Measurements from ENCODE around the gene DYNLT4.
"Not testable (repeated sequence)": the region's sequence is repeated elsewhere in the genome, so short reads cannot be mapped to it uniquely, and the experiment has no call there.

The DYNLT4 gene

GRCh38 chr1:44828003-44828651 is 21.0 kb upstream of the DYNLT4 start:
- no peak for DNase-seq

- DNase-seq: no peak
These were observed 20.2 kb upstream of the DYNLT4 start for GRCh38 chr1:44827197-44828002.

GRCh38 chr1:44826375-44827196 is 19.4 kb upstream of the DYNLT4 start:
- no peak for DNase-seq

GRCh38 chr1:44824392-44824791 is 17.2 kb upstream of the DYNLT4 start:
- not testable (repeated sequence) for DNase-seq

DNA sequence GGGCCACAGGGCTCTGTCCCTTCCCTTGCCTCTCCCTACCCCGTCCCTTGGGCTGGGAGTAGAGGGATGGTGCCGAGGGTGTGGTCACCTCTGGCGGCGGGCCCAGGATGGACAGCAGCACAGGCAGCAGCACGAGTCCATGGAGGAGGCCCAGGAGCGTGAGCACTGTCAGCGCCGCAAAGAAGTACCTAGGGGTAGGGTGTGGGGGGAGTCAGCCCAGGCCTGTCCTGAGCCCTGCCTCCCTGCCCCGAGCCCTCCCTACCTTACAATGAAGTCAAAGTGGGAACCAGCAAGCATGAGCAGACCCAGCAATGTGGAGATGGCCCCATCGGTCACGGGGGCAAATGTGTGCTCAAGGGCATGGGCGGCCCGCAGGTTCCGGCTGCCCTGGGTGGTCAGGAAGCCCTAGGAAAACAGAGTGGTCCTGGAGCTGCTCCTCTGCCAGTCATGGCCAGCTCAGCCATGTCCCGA is 15.9 kb upstream of the DYNLT4 start:
- DNase-seq: no peak

DNA sequence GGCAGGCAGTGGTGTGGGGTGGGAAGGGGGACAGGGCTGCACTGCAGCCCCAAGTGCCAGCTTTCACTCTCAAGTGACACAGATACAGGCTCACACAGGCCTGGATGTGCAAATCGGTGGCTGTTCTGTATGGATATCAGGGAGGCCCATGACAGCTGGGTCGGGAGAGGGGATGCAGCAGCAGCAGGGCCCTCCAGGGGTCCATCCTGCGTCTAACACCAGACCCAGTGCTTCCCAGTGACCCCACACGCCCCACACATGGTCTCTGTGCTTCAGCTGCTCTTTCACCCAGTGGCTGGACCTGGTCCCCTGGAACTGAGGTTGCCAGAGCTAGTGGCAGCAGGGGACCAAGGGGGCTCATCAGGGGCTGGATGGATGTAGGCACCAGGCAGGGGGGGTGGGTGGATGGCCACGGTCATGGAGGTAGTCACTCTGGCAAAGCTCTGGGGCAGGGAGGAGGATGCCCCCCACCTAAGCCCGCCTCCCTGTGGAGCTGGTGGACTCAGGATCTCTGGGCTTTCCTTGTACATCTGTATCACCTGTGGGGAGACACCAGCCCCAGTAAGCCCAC is 15.1 kb upstream of the DYNLT4 start:
- DNase-seq: no peak

GRCh38 chr1:44821240-44821715 is 14.1 kb upstream of the DYNLT4 start:
- DNase-seq: no peak

DNA sequence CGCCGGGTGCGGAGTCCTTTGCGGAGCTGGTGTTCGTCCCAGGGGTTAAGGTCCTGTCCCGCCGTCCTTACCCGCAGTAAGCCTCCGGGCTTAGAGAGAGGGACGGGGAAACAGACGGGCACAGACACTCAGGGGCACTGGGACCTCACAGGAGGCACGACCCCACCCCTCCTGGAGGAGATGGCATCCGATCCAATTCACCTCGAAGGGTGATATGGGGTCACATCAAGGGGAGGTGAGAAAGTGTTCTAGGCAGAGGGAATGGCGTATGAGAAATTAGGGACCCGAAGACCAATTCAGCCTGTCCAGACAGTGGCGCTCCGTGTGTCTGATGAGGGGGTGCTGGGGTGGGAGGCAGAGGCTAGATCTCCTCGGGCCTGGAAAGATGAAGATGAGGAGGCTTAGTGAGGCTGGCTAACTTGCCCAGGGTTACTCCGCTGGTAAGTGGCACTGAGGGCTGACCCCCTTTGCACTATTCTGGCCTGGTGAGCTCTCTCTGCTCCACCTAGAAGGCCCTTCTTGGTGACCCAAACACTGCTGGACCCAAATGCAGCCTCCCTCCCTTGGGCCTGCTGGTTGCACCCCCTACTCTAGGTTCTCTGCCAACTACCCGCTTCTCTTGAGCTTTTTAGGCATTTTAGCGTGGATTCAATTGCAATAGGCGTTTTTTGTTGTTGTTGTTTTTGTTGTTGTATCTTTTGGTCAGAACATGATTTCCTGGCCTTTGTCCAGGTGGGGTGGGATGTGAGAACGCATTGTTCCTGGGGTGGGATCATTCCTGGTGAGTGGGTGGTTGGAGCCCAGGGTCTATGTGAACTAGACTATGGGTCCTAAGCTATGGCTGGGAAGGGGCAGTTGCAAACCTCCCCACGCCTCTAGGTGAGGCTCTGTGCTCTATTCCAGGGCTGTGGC is 13.4 kb upstream of the DYNLT4 start:
- no peak for DNase-seq

- peak; percentile 86 for DNase-seq
These were observed 12.6 kb upstream of the DYNLT4 start for GRCh38 chr1:44819608-44820327.

GRCh38 chr1:44819196-44819607 is 12.1 kb upstream of the DYNLT4 start:
- no peak for DNase-seq

DNA sequence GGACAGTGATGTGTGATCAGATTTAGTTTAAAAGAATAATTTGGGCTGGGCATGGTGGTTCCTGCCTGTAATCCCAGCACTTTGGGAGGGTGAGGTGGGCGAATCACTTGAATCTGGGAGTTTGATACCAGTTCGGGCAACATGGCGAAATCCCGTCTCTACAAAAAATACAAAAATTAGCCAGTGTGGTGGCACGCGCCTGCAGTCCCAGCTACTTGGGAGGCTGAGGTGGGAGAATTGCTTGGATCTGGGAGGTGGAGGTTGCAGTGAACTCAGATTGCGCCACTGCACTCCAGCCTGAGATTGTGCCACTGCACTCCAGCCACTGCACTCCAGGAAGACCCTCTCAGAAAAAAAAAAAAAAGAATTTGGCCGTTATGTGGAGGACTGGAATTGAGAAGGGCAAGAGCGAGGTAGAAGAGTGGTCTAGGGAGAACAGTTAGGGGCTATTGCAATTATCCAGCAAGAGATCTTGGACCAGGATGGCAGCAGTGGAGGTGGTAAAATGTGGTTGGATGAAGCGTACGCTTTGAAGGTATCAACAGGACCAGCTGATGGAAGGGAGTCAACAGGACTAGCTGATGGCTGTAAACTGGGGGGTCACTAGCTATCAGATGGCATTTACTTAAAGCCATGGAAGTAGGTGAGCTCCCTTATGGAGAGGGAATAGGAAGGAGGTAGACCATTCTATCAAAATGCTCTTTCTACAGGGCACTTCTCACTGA is 10.8 kb upstream of the DYNLT4 start:
- DNase-seq: no peak

- DNase-seq: no peak
These were observed 10.2 kb upstream of the DYNLT4 start for GRCh38 chr1:44817307-44817706.

DNA sequence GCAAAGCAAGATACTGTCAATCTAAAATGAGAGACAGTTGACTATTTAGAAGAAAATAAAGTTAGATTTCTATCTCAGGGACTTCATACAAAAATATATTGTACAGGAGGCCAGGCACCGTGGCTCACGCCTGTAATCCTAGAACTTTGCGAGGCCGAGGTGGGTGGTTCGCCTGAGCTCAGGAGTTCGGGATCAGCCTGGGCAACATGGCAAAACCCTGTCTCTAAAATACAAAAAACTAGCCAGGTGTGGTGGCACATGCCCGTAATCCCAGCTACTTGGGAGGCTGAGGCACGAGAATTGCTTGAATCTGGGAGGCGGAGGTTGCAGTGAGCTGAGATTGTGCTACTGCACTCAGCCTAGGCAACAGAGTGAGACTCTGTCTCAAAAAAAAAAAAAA is 8.8 kb upstream of the DYNLT4 start:
- DNase-seq: not testable (repeated sequence)

DNA sequence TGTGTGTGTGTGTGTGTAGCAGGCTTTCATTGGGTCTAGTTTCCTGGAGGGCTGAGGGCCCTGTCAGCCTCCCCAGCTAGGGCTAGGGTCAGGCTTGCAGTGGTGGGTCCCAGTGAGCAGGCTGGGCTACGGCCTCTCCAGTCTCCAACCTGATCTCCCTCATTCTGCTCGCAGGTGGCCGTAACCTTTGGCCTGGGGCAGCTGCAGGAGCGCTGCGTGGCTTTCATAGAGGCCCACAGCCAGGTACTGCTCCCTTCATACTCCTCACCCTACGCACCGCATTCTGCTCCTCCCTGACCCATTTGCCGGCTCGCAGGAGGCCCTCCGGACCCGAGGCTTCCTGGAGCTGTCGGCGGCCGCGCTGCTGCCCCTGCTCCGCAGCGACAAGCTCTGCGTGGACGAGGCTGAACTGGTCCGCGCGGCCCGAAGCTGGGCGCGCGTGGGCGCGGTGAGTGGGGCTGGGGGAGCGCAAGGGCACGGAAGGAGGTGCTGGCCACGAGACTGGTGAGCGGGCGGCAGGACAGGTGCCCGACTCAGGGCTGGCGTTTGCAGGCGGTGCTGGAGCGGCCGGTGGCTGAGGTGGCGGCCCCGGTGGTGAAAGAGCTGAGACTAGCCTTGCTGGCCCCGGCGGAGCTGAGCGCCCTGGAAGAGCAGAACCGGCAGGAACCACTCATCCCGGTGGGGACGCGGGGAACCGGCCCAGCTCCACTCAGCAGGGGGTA is 5.8 kb upstream of the DYNLT4 start:
- DNase-seq: no peak

DNA sequence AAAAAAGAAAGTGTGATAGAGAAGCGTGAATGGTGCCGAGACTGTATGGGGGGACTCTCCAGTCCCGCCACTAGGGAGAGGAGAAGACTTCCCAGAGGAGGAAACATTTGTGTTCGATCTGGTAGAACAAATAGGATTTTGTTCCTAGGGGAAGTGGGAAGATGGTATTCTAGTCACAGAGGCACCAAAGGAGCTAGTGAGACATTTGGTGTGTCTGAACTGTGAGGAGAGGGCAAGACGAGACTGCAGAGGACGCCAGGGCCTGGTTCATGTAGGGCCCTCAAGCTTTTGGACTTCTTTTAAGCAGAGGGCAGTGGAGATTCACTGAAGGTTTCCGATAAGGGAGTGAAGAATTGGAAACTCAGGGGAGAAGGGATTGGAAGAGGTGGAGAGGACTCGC is 4.1 kb upstream of the DYNLT4 start:
- DNase-seq: no peak

- not testable (repeated sequence) for DNase-seq
These were observed 3.6 kb upstream of the DYNLT4 start for GRCh38 chr1:44810762-44811105.

DNA sequence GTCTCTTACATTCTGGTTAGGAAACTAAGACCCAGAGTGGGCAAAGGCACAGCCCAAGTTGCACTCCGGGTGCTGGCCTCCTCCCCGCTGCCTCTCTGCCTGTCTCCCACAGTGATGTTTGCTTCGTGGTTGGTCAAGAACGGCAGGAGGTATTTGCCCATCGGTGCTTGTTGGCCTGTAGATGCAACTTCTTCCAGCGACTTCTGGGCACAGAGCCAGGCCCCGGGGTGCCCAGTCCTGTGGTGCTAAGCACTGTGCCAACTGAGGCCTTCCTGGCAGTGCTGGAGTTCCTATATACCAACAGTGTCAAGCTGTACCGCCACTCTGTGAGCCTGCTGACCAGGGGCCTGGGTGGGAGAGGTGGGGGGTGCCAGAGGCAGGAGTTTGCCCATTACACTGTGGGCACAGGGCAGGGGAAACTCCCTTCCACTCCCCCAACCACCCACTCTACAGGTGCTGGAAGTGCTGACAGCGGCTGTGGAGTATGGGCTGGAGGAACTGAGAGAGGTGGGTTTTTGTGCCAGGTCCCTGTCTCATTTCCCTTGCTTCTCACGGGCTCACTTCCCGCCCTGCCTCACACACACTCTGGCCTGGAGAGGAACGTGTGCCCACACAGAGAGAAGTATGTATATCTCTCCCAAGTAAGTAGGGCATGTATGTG is 3.1 kb upstream of the DYNLT4 start:
- peak; percentile 28 for DNase-seq

DNA sequence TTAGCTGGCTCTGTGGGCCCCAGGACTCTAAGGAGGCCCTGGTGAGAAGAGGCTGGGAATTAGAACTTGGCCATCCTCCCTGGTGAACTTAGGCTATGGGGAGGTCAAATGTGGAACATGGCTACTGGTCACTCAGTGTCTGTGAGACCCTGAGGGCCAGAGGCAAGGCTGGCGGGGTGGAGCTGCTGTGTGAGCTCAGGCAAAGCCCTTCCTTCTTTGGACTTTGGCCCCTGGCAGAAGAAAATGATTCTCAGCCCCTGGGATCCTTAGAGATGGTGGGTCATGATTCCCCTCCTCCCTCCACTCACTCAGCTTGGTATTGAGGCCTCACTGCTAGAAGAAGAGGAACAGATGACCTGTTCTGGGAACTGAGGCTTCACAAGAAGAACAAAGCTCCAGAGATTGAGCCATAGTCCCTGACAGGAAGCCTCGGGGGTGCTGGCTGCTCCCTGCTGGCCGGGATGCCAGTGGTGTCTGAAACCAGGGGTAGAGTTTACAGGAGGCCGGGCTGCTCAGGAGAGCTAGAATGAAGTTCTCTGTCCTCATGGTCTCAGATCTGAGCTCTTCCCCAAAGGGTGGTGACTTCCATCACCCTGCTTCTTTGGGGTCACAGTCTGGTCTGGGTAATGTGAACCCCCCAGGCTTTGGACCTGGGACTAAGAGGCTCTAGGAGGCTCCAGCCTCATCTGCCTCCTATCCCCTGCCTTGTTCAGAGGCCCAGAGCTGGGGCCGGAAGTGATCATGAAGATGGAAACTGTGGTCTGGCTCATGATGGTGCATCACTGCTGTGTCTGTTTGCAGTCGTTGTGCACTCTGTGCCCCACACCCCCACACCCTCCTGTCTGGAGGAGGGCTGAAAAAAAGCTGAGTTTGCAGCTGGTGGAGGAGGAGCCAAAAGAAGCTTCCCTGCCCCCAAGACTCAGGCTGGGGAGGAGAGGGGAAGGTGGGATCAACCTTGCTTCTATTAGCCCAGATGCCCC is 2.1 kb upstream of the DYNLT4 start:
- peak; percentile 93 for DNase-seq

Measured in central memory CD4-positive, alpha-beta T cell (primary cell).